Endothelial cell of umbilical vein (primary cell): ENCODE results near the gene ALK.

Experiments
- CTCF ChIP-seq, 2 donors: IDR thresholded peaks; 1 replicate in 1 of 2; 2 replicates in 1 of 2; pipeline ENCODE4 v1.5.1; 2011; ENCODE audit warnings: low read length in 2 of 2, mild to moderate bottlenecking in 2 of 2, moderate library complexity in 2 of 2, control low read depth in 1 of 2, inconsistent platforms in 1 of 2, low read depth in 1 of 2; ENCODE audit not compliant: insufficient read depth in 1 of 2; ENCODE audit errors: extremely low read depth in 1 of 2
- EZH2 ChIP-seq: IDR thresholded peaks from 2 replicates; pipeline ENCODE4 v1.6.1; 2012; ENCODE audit warnings: borderline replicate concordance, low read depth, mild to moderate bottlenecking, moderate library complexity, low read length, inconsistent platforms; ENCODE audit not compliant: severe bottlenecking
- FOS ChIP-seq: IDR thresholded peaks from 2 replicates; pipeline ENCODE4 v1.6.1; 2011; ENCODE audit warnings: mild to moderate bottlenecking, low read length, moderate library complexity, borderline replicate concordance; ENCODE audit not compliant: insufficient read depth
- GATA2 ChIP-seq: IDR thresholded peaks from 2 replicates; pipeline ENCODE4 v1.7.0; 2011; ENCODE audit warnings: low read depth, mild to moderate bottlenecking, moderate library complexity, mixed read lengths, low read length; ENCODE audit not compliant: insufficient read length, insufficient read depth
- JUN ChIP-seq: IDR thresholded peaks from 2 replicates; pipeline ENCODE4 v1.6.1; 2011; ENCODE audit warnings: borderline replicate concordance, low read depth; ENCODE audit not compliant: insufficient read length, insufficient read depth
- MAX ChIP-seq: IDR thresholded peaks from 2 replicates; pipeline ENCODE4 v1.6.1; 2011; ENCODE audit not compliant: insufficient read depth, insufficient read length
- POLR2A ChIP-seq: IDR thresholded peaks from 2 replicates; pipeline ENCODE4 v1.6.1; 2012; ENCODE audit warnings: low read depth, mild to moderate bottlenecking, control low read depth, low read length
- POLR2AphosphoS5 ChIP-seq: IDR thresholded peaks from 2 replicates; pipeline ENCODE4 v1.6.1; 2012; ENCODE audit warnings: low read depth, mild to moderate bottlenecking, control low read depth, low read length, moderate library complexity; ENCODE audit not compliant: insufficient read depth

- TF ChIP-seq CTCF (IDR thresholded peaks at IDR 0.05; ENCODE audit: extremely low read depth in 1 of 2, insufficient read depth in 1 of 2, low read depth in 1 of 2, low read length in 2 of 2): no peak
- no peak for TF ChIP-seq POLR2A
- TF ChIP-seq POLR2AphosphoS5: no peak
- no peak for TF ChIP-seq FOS
- TF ChIP-seq MAX: no peak
- no peak for TF ChIP-seq EZH2
- TF ChIP-seq GATA2: no peak
- TF ChIP-seq JUN: no peak
Observed at GRCh38 chr2:29449499-29449898, 471.9 kb downstream of the ALK start.
